ENCODE results near the gene CDC25B.
"Not testable (repeated sequence)": the region's sequence is repeated elsewhere in the genome, so short reads cannot be mapped to it uniquely, and the experiment has no call there.

DNA sequence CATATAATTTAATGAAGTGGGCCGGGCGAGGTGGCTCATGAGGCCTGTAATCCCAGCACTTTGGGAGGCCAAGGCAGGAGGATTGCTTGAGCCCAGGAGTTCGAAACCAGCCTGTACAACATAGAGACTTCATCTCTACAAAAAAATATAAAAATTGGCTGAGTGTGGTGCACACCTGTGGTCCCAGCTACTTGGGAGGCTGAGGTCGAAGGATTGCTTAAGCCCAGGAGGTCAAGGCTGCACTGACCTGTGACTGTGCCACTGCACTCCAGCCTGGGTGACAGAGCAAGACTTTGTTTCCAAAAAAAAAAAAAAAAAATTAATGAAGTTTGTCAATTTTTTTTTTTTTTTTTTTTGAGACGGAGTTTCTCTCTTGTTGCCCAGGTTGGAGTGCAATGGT is 33.8 kb downstream of the CDC25B start:
- not testable (repeated sequence) for TF ChIP-seq CTCF (conservative IDR thresholded peaks at IDR 0.05); ZFX (IDR thresholded peaks at IDR 0.05)
